HEK293 (cell line): ENCODE results near the gene NAPSA.

Experiments used
- CTCF ChIA-PET: fragments of 350-600 bp; formaldehyde crosslinking; extraction: SDS; loops from one replicate; lab custom pipeline; 2021; ENCODE audit warnings: antibody characterized with exemption; lab: Yijun Ruan, JAX
- POLR2A ChIA-PET: fragments of 300-600 bp; formaldehyde crosslinking; extraction: SDS; loops from one replicate; lab custom pipeline; 2020; ENCODE audit warnings: antibody characterized with exemption, inconsistent platforms; lab: Yijun Ruan, JAX
- H3K27ac ChIP-seq: fragments of 200-500 bp; sonication (Bioruptor generic); 2 replicates; pipeline ENCODE4 v1.5.1; 2014; ENCODE audit warnings: low read depth, low read length, control low read depth, inconsistent platforms; ENCODE audit errors: extremely low read depth
- H3K36me3 ChIP-seq, 2 experiments: fragments of 200-500 bp in 1 of 2; sonication (Bioruptor generic) in 1 of 2; 1 replicate in 1 of 2; 2 replicates in 1 of 2; pipeline ENCODE4 v1.5.1; 2014 to 2017; ENCODE audit warnings: inconsistent platforms in 2 of 2, low read length in 2 of 2; ENCODE audit not compliant: control insufficient read depth in 2 of 2, insufficient read depth in 1 of 2
- H3K4me1 ChIP-seq: fragments of 200-500 bp; sonication (Bioruptor generic); 2 replicates; pipeline ENCODE4 v1.5.1; 2014; ENCODE audit warnings: mild to moderate bottlenecking, low read length, inconsistent platforms; ENCODE audit not compliant: control insufficient read depth, insufficient read depth
- H3K4me3 ChIP-seq: 2 replicates; pipeline ENCODE4 v1.5.1; 2011; ENCODE audit warnings: low read depth, mild to moderate bottlenecking, control low read depth, low read length, moderate library complexity
- H3K9me3 ChIP-seq: fragments of 200-500 bp; sonication (Bioruptor generic); 2 replicates; pipeline ENCODE4 v1.5.1; 2014; ENCODE audit warnings: low read depth, low read length, inconsistent platforms; ENCODE audit not compliant: control insufficient read depth, insufficient read depth
- KLF10 ChIP-seq: fragments of 450-650 bp; IDR thresholded peaks from 2 replicates; pipeline ENCODE4 v1.5.1; 2018; ENCODE audit warnings: missing biosample characterization, mild to moderate bottlenecking, missing genetic modification characterization
- MZF1 ChIP-seq: fragments of 450-650 bp; formaldehyde crosslinking; IDR thresholded peaks from 2 replicates; pipeline ENCODE4 v1.5.1; 2017; ENCODE audit warnings: missing biosample characterization, missing genetic modification characterization, borderline replicate concordance
- OVOL3 ChIP-seq: fragments of 450-650 bp; formaldehyde crosslinking; IDR thresholded peaks from 2 replicates; pipeline ENCODE4 v1.5.1; 2016; ENCODE audit warnings: missing biosample characterization, missing genetic modification characterization
- PRDM4 ChIP-seq: fragments of 450-650 bp; formaldehyde crosslinking; IDR thresholded peaks from 2 replicates; pipeline ENCODE4 v1.5.1; 2017; ENCODE audit warnings: missing biosample characterization, missing genetic modification characterization
- PRDM6 ChIP-seq: fragments of 450-650 bp; formaldehyde crosslinking; IDR thresholded peaks from 2 replicates; pipeline ENCODE4 v1.5.1; 2017; ENCODE audit warnings: missing biosample characterization, missing genetic modification characterization
- SCRT1 ChIP-seq: fragments of 450-650 bp; formaldehyde crosslinking; IDR thresholded peaks from 2 replicates; pipeline ENCODE4 v1.5.1; 2016; ENCODE audit warnings: missing biosample characterization, missing genetic modification characterization, borderline replicate concordance
- ZEB2 ChIP-seq: fragments of 450-650 bp; formaldehyde crosslinking; IDR thresholded peaks from 2 replicates; pipeline ENCODE4 v1.5.1; 2016; ENCODE audit warnings: missing biosample characterization, missing genetic modification characterization
- ZNF132 ChIP-seq: fragments of 450-650 bp; formaldehyde crosslinking; IDR thresholded peaks from 2 replicates; pipeline ENCODE4 v1.5.1; 2017; ENCODE audit warnings: missing biosample characterization, missing genetic modification characterization, borderline replicate concordance
- ZNF16 ChIP-seq: fragments of 450-650 bp; formaldehyde crosslinking; IDR thresholded peaks from 2 replicates; pipeline ENCODE4 v1.5.1; 2016; ENCODE audit warnings: low read depth, missing biosample characterization, missing genetic modification characterization
- ZNF19 ChIP-seq: fragments of 450-650 bp; formaldehyde crosslinking; IDR thresholded peaks from 2 replicates; pipeline ENCODE4; 2016; ENCODE audit warnings: missing biosample characterization, missing genetic modification characterization, low read depth
- ZNF221 ChIP-seq: fragments of 450-650 bp; formaldehyde crosslinking; IDR thresholded peaks from 2 replicates; pipeline ENCODE4 v1.5.1; 2017; ENCODE audit warnings: missing biosample characterization, missing genetic modification characterization, borderline replicate concordance
- ZNF37A ChIP-seq: fragments of 450-650 bp; IDR thresholded peaks from 2 replicates; pipeline ENCODE4 v1.5.1; 2018; ENCODE audit warnings: missing biosample characterization, missing genetic modification characterization
- ZNF473 ChIP-seq: fragments of 450-650 bp; formaldehyde crosslinking; IDR thresholded peaks from 2 replicates; pipeline ENCODE4 v1.5.1; 2017; ENCODE audit warnings: missing biosample characterization, missing genetic modification characterization
- ZNF488 ChIP-seq: fragments of 450-650 bp; formaldehyde crosslinking; IDR thresholded peaks from 2 replicates; pipeline ENCODE4 v1.5.1; 2016; ENCODE audit warnings: missing biosample characterization, missing genetic modification characterization
- ZNF560 ChIP-seq: fragments of 450-650 bp; formaldehyde crosslinking; IDR thresholded peaks from 2 replicates; pipeline ENCODE4 v1.5.1; 2017; ENCODE audit warnings: missing biosample characterization, missing genetic modification characterization, borderline replicate concordance
- ZNF664 ChIP-seq: fragments of 450-650 bp; formaldehyde crosslinking; IDR thresholded peaks from 2 replicates; pipeline ENCODE4 v1.5.1; 2016; ENCODE audit warnings: missing biosample characterization, missing genetic modification characterization
- ZNF707 ChIP-seq: fragments of 450-650 bp; formaldehyde crosslinking; IDR thresholded peaks from 2 replicates; pipeline ENCODE4 v1.5.1; 2016; ENCODE audit warnings: missing biosample characterization, missing genetic modification characterization
- ZSCAN16 ChIP-seq: fragments of 450-650 bp; formaldehyde crosslinking; IDR thresholded peaks from 2 replicates; pipeline ENCODE4 v1.5.1; 2016; ENCODE audit warnings: missing biosample characterization, missing genetic modification characterization
- ZSCAN18 ChIP-seq: fragments of 450-650 bp; formaldehyde crosslinking; IDR thresholded peaks from 2 replicates; pipeline ENCODE4 v1.5.1; 2016; ENCODE audit warnings: missing biosample characterization, missing genetic modification characterization

NAPSA gene

GRCh38 chr19:50324331-50324730 lies 41.1 kb downstream of the NAPSA start:
- CTCF ChIA-PET: interaction anchor here (0.6 to 0.7 kb wide), 3 partner anchors 9 to 72 kb away, joined by 3 to 4 read pairs (median 3); no protein-coding TSS in a partner anchor
- TF ChIP-seq ZNF664 (tag by site-specific recombination) (0 out of 2 replicates have a peak, but pooled peaks have one; percentile 24), ZNF19 (tag by site-specific recombination) (no peak)
- Histone ChIP-seq H3K4me1 (no peaks in the 10 kb centered on the region; the same call in 1 of the 2 replicates), H3K27ac (no peak overlapping the region), H3K9me3 (no peaks in the 10 kb centered on the region), H3K4me3 (no peak overlapping the region), H3K36me3 (peaks cover 0 to 6% of the 10 kb centered on the region in 2 experiments; a peak in 1 of 3 replicates)
- POLR2A ChIA-PET: interaction anchor here (1.3 kb wide), 1 partner anchor 9 kb away, joined by 3 read pairs; no protein-coding TSS in a partner anchor

- Histone ChIP-seq H3K36me3 (peaks cover 0 to 6% of the 10 kb centered on the region in 2 experiments; a peak in 1 of 3 replicates), H3K27ac (no peak overlapping the region), H3K9me3 (no peaks in the 10 kb centered on the region), H3K4me1 (no peaks in the 10 kb centered on the region; the same call in 1 of the 2 replicates), H3K4me3 (no peak overlapping the region)
- TF ChIP-seq ZSCAN16 (tag by site-specific recombination) (no peak), PRDM4 (tag by site-specific recombination) (no peak), ZNF37A (tag by site-specific recombination) (no peak), ZNF132 (tag by site-specific recombination) (no peak), OVOL3 (tag by site-specific recombination) (no peak), ZNF560 (tag by site-specific recombination) (no peak), ZNF707 (tag by site-specific recombination) (no peak), KLF10 (tag by site-specific recombination) (no peak), ZNF488 (no peak), ZNF221 (tag by site-specific recombination) (no peak), ZSCAN18 (tag by site-specific recombination) (no peak), SCRT1 (no peak), MZF1 (tag by site-specific recombination) (no peak)
- POLR2A ChIA-PET: interaction anchor here (1.3 kb wide), 1 partner anchor 8 kb away, joined by 3 read pairs; no protein-coding TSS in a partner anchor
- CTCF ChIA-PET: no interaction called here
These were observed 41.7 kb downstream of the NAPSA start for GRCh38 chr19:50323782-50324133.

- H3K27ac ChIP-seq: no peak overlapping the region
- ChIA-PET POLR2A (interaction anchor here (0.5 kb wide), 1 partner anchor 146 kb away, joined by 4 read pairs; no protein-coding TSS in a partner anchor), CTCF (no interaction called here)
- H3K9me3 ChIP-seq: no peaks in the 10 kb centered on the region
- H3K36me3 ChIP-seq: peaks cover 0 to 6% of the 10 kb centered on the region in 2 experiments; a peak in 1 of 3 replicates
- no peaks in the 10 kb centered on the region; the same call in 1 of the 2 replicates for H3K4me1 ChIP-seq
- no peak overlapping the region for H3K4me3 ChIP-seq
- no peak for TF ChIP-seq ZNF473
- TF ChIP-seq PRDM6 (tag by site-specific recombination): no peak
- no peak for TF ChIP-seq ZNF16 (tag by site-specific recombination)
- TF ChIP-seq ZEB2 (tag by site-specific recombination): no peak
These were observed 42.3 kb downstream of the NAPSA start for GRCh38 chr19:50322931-50323781.
